ENCODE data around the gene FAM53B. TPM values are rescaled to one million over a fixed set of nuclear protein-coding genes. Genes with fewer than 3 reads are reported as not detected.

The FAM53B gene, protein sequence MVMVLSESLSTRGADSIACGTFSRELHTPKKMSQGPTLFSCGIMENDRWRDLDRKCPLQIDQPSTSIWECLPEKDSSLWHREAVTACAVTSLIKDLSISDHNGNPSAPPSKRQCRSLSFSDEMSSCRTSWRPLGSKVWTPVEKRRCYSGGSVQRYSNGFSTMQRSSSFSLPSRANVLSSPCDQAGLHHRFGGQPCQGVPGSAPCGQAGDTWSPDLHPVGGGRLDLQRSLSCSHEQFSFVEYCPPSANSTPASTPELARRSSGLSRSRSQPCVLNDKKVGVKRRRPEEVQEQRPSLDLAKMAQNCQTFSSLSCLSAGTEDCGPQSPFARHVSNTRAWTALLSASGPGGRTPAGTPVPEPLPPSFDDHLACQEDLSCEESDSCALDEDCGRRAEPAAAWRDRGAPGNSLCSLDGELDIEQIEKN
- total RNA-seq: 14.9 and 17.4 TPM in 2 replicates

GRCh38 chr10:124744102-124745050, at the start of gene FAM53B:
FAM53B (minus strand) TSS chr10:124744378; CDS start chr10:124706713, 37,665 bp downstream.

GRCh38 chr10:124791547-124792348, 47.6 kb upstream of the FAM53B start, which contains the start of gene EEF1AKMT2:
EEF1AKMT2 (minus strand) TSS chr10:124791887; CDS start chr10:124791833, 54 bp downstream.

Other genes starting within 250 kb of the FAM53B start
- gene EEF1AKMT2, start 47.5 kb upstream of the FAM53B start, total RNA-seq: 15.7 and 23.4 TPM in 2 replicates
- 11.2 and 13.9 TPM in 2 replicates for gene ABRAXAS2, start 57.4 kb upstream of the FAM53B start, total RNA-seq
- 23.0 and 25.1 TPM in 2 replicates for gene ZRANB1, start 197.7 kb upstream of the FAM53B start, total RNA-seq